ENCODE data around the gene SCTR.

Gene SCTR

DNA sequence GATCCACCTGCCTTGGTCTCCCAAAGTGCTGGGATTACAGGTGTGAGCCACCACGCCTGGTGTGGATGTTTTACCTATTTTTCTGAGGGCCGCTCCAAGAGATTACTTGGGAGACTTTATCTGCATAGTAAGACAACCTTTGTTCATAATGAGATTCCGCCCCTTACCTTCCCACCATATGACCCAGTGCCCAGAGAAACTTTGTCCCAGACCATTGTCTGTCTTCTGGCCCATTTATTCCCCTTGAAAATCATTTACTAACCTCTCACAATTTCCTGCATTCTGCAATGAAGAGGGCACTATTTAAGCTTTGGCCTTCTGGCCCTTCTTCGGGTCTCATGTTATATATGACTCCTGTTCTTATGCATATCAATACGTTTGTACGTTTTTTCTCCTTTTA is 106.4 kb downstream of the SCTR start:
- Histone ChIP-seq H3K27ac (ENCODE audit: low read length) (no peak overlapping the region), H3K9me3 (ENCODE audit: insufficient read depth, low read length) (no peaks in the 10 kb centered on the region), H3K9ac (ENCODE audit: low read length) (no peak overlapping the region), H4K20me1 (ENCODE audit: insufficient read depth, low read length) (no peaks in the 10 kb centered on the region), H3K36me3 (replicated peaks; ENCODE audit: low read depth, low read length) (no peaks in the 10 kb centered on the region), H2AFZ (ENCODE audit: low read depth, low read length) (no peak overlapping the region), H3K79me2 (ENCODE audit: low read length) (no peaks in the 10 kb centered on the region), H3K4me1 (ENCODE audit: low read length) (peaks cover 3% of the 10 kb centered on the region; the same call in 1 of the 2 replicates), H3K27me3 (ENCODE audit: low read depth, low read length) (peaks cover 32% of the 10 kb centered on the region), H3K4me2 (ENCODE audit: low read length) (no peak overlapping the region), H3K4me3 (ENCODE audit: low read length) (no peak overlapping the region)
- no peak for TF ChIP-seq EZH2phosphoT487 (IDR thresholded peaks at IDR 0.05; ENCODE audit: low read depth)
- TF ChIP-seq, protein P1, sequence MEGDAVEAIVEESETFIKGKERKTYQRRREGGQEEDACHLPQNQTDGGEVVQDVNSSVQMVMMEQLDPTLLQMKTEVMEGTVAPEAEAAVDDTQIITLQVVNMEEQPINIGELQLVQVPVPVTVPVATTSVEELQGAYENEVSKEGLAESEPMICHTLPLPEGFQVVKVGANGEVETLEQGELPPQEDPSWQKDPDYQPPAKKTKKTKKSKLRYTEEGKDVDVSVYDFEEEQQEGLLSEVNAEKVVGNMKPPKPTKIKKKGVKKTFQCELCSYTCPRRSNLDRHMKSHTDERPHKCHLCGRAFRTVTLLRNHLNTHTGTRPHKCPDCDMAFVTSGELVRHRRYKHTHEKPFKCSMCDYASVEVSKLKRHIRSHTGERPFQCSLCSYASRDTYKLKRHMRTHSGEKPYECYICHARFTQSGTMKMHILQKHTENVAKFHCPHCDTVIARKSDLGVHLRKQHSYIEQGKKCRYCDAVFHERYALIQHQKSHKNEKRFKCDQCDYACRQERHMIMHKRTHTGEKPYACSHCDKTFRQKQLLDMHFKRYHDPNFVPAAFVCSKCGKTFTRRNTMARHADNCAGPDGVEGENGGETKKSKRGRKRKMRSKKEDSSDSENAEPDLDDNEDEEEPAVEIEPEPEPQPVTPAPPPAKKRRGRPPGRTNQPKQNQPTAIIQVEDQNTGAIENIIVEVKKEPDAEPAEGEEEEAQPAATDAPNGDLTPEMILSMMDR (IDR thresholded peaks at IDR 0.05; ENCODE audit: low read depth, low read length) = no peak

DNA sequence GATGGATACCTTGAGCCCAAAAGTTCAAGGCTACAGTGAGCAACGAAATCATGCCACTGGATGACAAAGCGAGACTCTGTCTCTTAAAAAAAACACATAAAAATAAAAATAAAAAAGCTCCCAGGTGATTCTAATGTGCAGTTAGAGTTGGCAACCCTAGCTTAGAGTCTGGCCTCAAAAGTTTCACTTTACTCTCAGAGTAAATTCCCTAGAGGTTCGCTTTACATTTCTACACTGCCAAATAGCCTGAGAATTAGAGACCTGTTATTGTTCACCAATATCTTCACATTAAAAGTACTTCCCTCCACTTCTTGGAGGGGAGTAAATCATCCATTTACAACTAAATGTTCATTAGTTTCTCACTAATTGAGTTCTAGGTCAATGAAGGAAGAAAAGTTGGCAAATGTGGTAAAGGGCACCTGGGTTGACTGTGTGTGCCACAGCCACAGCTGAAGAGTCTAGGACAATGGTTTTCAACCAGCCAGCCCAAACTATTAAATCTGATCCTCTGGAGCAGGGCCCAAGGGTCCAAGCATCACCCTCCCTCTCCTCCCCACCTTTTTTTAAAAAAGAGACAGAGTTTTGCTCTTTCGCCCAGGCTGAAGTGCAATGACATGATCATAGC is 107.9 kb downstream of the SCTR start:
- no peaks in the 10 kb centered on the region for H3K79me2 ChIP-seq (ENCODE audit: low read length)
- no peaks in the 10 kb centered on the region for H3K9me3 ChIP-seq (ENCODE audit: insufficient read depth, low read length)
- H3K36me3 ChIP-seq (replicated peaks; ENCODE audit: low read depth, low read length) = no peaks in the 10 kb centered on the region
- no peak overlapping the region for H3K9ac ChIP-seq (ENCODE audit: low read length)
- no peak overlapping the region for H3K27ac ChIP-seq (ENCODE audit: low read length)
- H3K4me1 ChIP-seq (ENCODE audit: low read length) = peaks cover 3% of the 10 kb centered on the region; the same call in 1 of the 2 replicates
- H3K4me3 ChIP-seq (ENCODE audit: low read length) = no peak overlapping the region
- H3K27me3 ChIP-seq (ENCODE audit: low read depth, low read length) = peaks cover 17% of the 10 kb centered on the region
- no peaks in the 10 kb centered on the region for H4K20me1 ChIP-seq (ENCODE audit: insufficient read depth, low read length)
- TF ChIP-seq EZH2phosphoT487 (IDR thresholded peaks at IDR 0.05; ENCODE audit: low read depth) = no peak
- TF ChIP-seq, protein P1 (IDR thresholded peaks at IDR 0.05; ENCODE audit: low read depth, low read length) = no peak
- H2AFZ ChIP-seq (ENCODE audit: low read depth, low read length) = no peak overlapping the region
- no peak overlapping the region for H3K4me2 ChIP-seq (ENCODE audit: low read length)

DNA sequence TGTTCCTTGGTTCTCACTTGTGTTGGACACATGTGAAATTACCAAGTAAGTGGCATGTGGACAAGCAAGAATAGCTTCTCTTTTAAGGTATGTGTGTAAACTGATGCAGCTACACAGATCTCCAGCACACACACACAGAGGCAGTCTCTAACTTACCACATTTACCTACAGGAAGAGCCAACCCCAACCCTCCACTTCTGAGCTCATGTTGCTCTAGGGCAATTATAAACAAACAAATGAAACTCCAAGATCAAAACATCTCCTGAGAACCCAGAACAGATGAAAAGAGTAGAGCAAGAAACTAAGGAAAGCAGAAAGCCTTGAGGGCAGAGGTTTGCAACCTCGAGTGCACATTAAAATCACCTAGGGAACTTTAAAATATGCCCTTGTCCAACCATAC is 108.7 kb downstream of the SCTR start:
- H3K27me3 ChIP-seq (ENCODE audit: low read depth, low read length) = peaks cover 9% of the 10 kb centered on the region
- H3K4me3 ChIP-seq (ENCODE audit: low read length) = no peak overlapping the region
- no peak overlapping the region for H3K4me2 ChIP-seq (ENCODE audit: low read length)
- H4K20me1 ChIP-seq (ENCODE audit: insufficient read depth, low read length) = no peaks in the 10 kb centered on the region
- no peak overlapping the region for H3K9ac ChIP-seq (ENCODE audit: low read length)
- H3K9me3 ChIP-seq (ENCODE audit: insufficient read depth, low read length) = no peaks in the 10 kb centered on the region
- H3K79me2 ChIP-seq (ENCODE audit: low read length) = no peaks in the 10 kb centered on the region
- peaks cover 3% of the 10 kb centered on the region; the same call in 1 of the 2 replicates for H3K4me1 ChIP-seq (ENCODE audit: low read length)
- no peak overlapping the region for H3K27ac ChIP-seq (ENCODE audit: low read length)
- TF ChIP-seq, protein P1 (IDR thresholded peaks at IDR 0.05; ENCODE audit: low read depth, low read length) = no peak
- TF ChIP-seq EZH2phosphoT487 (IDR thresholded peaks at IDR 0.05; ENCODE audit: low read depth) = no peak
- H2AFZ ChIP-seq (ENCODE audit: low read depth, low read length) = no peak overlapping the region
- H3K36me3 ChIP-seq (replicated peaks; ENCODE audit: low read depth, low read length) = no peaks in the 10 kb centered on the region

DNA sequence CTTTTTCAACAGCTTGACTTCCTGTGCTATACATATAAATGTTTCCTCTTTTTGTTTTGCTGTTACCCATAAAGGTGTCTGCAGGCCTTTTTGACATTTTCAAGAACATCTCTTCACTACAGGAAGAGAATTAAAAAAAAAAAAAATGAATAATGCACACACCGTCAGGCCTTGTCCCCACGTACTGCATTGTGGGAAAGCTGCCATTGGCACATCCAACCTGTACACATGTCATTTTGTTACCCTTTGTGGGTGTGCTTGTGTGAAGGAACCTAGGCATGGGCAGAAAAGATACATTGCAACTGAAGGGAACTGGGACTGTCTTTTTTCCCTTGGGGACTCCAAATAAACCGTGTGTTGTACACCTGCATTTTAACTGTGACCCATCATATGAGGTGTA is 109.4 kb downstream of the SCTR start:
- Histone ChIP-seq H4K20me1 (ENCODE audit: insufficient read depth, low read length) (no peaks in the 10 kb centered on the region), H3K9ac (ENCODE audit: low read length) (no peak overlapping the region), H3K4me2 (ENCODE audit: low read length) (no peak overlapping the region), H3K4me1 (ENCODE audit: low read length) (peaks cover 4% of the 10 kb centered on the region), H3K36me3 (replicated peaks; ENCODE audit: low read depth, low read length) (no peaks in the 10 kb centered on the region), H3K9me3 (ENCODE audit: insufficient read depth, low read length) (no peaks in the 10 kb centered on the region), H3K27ac (ENCODE audit: low read length) (no peak overlapping the region), H3K27me3 (ENCODE audit: low read depth, low read length) (peaks cover 4% of the 10 kb centered on the region; the same call in 1 of the 2 replicates), H3K4me3 (ENCODE audit: low read length) (no peak overlapping the region), H2AFZ (ENCODE audit: low read depth, low read length) (no peak overlapping the region), H3K79me2 (ENCODE audit: low read length) (no peaks in the 10 kb centered on the region)
- TF ChIP-seq EZH2phosphoT487 (IDR thresholded peaks at IDR 0.05; ENCODE audit: low read depth) = no peak
- TF ChIP-seq, protein P1 (IDR thresholded peaks at IDR 0.05; ENCODE audit: low read depth, low read length) = no peak
